Kidney (tissue), 14 donors: ENCODE data around the gene DDX25. TPM values are rescaled to one million over a fixed set of nuclear protein-coding genes. Genes with fewer than 3 reads are reported as not detected.

Source experiments
- DNase-seq, 5 donors: peaks; one replicate each; pipeline ENCODE4 v3.0.0-alpha.2; 2013 to 2020
- FAIRE-seq: peaks from 2 replicates; lab custom pipeline; 2012; peaks lifted over from hg19 to GRCh38; lab: Jason Lieb, UNC
- H3K27ac ChIP-seq, 2 donors: one replicate each; pipeline ENCODE4 v1.7.0; 2013; ENCODE audit warnings: low read depth in 2 of 2, low read length in 2 of 2, inconsistent platforms in 1 of 2
- H3K27me3 ChIP-seq: one replicate; pipeline ENCODE4 v1.7.1; 2013; ENCODE audit warnings: low read length, inconsistent platforms; ENCODE audit not compliant: control insufficient read depth, insufficient read depth
- H3K36me3 ChIP-seq, 3 donors: one replicate each; pipeline versions ENCODE4 v1.7.0 to v1.7.1; 2013; ENCODE audit warnings: low read length in 3 of 3, control low read depth in 1 of 3, inconsistent platforms in 1 of 3; ENCODE audit not compliant: insufficient read depth in 3 of 3, control insufficient read depth in 2 of 3
- H3K4me1 ChIP-seq, 3 donors: one replicate each; pipeline versions ENCODE4 v1.7.0 to v1.7.1; 2013; ENCODE audit warnings: low read length in 3 of 3, inconsistent platforms in 1 of 3, low read depth in 1 of 3; ENCODE audit not compliant: control insufficient read depth in 2 of 3, insufficient read depth in 2 of 3
- H3K4me3 ChIP-seq, 3 donors: one replicate each; pipeline versions ENCODE4 v1.7.0 to v1.8.1; 2013; ENCODE audit warnings: low read length in 3 of 3, control low read depth in 1 of 3, inconsistent platforms in 1 of 3
- H3K9ac ChIP-seq, 3 donors: one replicate each; pipeline versions ENCODE4 v1.7.0 to v1.7.1; 2013; ENCODE audit warnings: low read length in 3 of 3, control low read depth in 1 of 3, inconsistent platforms in 1 of 3
- H3K9me3 ChIP-seq, 3 donors: one replicate each; pipeline versions ENCODE4 v1.7.0 to v1.7.1; 2013; ENCODE audit warnings: low read length in 3 of 3, control low read depth in 1 of 3, inconsistent platforms in 1 of 3; ENCODE audit not compliant: control insufficient read depth in 2 of 3, insufficient read depth in 1 of 3
- intact Hi-C: fragments of 100-400 bp; cut with DNase I; formaldehyde crosslinking; loops from one replicate; pipeline ENCODE4 v1.11.1; 2022
- polyA plus RNA-seq: library from polyadenylated mRNA; stranded (reverse); fragments of 350-450 nt; fragmentation: Illumina TruSeq; extraction: RNeasy Lipid Tissue Mini Kit (QIAGEN cat#74804); gene quantifications from one replicate; pipeline ENCODE4 v1.2.3, GENCODE V29; 2014; ENCODE audit warnings: low read depth, low replicate concordance; ENCODE audit not compliant: insufficient read depth
- total RNA-seq: library from RNA; stranded (reverse); fragmentation: NEBNext Ultra II Directional; extraction: Animal tissue kit (Norgen Biotek cat#: 25700); gene quantifications from one replicate; pipeline ENCODE4 v1.2.1, GENCODE V29; 2021
- TF ChIP-seq, protein P1 (sequence below): IDR thresholded peaks from 3 replicates; pipeline ENCODE4 v1.5.1; 2012; ENCODE audit warnings: mild to moderate bottlenecking, moderate library complexity, borderline replicate concordance; ENCODE audit not compliant: insufficient read depth; ENCODE audit errors: extremely low read depth
- donor health status: control.
- donor health status: control.
- donor health status: control.
- donor health status: control.
- donor health status: control.
- donor health status: DM: yes; HTN: yes; CAD: no.
- donor health status: Normal renal cell carcinoma (clear cell type).

DDX25 gene
- total and polyA plus RNA-seq, 2 donors from 2014 or later = 1.1 to 3.8 TPM

DNA sequence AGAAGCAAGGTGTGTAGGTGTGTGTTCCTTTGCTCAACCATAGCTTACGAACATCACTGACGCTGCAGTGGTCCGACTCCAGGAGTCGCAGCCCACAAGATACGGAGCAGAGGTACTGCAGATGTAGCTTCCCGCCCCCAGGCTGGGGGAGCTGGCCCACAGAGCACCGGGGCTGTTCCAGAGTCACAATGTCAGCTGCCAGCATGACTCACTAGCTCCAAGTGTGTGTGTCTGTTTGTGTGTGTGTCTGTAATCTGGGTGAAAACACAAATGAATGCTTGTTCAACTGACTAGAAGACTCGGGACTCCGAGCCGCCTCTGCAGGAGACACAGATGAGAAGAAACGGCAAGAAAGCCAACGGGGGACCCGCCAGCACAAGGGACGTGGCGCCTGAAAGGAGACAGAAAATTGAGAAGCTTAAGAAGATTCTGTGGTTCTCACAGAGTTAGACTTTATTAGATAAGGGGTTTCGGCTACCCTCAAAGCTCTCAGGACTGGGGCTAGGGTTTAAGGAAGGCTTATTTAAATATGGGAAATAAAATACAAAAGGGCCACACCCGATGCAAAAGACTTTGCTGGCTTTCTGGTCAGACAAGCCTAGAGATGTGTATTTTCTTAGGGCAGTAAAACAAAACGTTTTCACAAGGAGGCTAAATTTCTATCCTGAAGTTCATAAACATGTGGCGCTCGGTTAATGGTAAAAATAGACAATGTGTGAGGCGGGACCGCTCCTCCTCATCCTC is 52.3 kb downstream of the DDX25 start:
- FAIRE-seq (no peak), DNase-seq (no peak)
- Histone ChIP-seq H3K9ac (no peak overlapping the region), H3K4me3 (no peak overlapping the region), H3K36me3 (no peaks in the 10 kb centered on the region), H3K4me1 (no peaks in the 10 kb centered on the region), H3K9me3 (no peaks in the 10 kb centered on the region), H3K27ac (no peak overlapping the region), H3K27me3 (no peaks in the 10 kb centered on the region)
- intact Hi-C loops = no loop called here
- TF ChIP-seq, protein P1, sequence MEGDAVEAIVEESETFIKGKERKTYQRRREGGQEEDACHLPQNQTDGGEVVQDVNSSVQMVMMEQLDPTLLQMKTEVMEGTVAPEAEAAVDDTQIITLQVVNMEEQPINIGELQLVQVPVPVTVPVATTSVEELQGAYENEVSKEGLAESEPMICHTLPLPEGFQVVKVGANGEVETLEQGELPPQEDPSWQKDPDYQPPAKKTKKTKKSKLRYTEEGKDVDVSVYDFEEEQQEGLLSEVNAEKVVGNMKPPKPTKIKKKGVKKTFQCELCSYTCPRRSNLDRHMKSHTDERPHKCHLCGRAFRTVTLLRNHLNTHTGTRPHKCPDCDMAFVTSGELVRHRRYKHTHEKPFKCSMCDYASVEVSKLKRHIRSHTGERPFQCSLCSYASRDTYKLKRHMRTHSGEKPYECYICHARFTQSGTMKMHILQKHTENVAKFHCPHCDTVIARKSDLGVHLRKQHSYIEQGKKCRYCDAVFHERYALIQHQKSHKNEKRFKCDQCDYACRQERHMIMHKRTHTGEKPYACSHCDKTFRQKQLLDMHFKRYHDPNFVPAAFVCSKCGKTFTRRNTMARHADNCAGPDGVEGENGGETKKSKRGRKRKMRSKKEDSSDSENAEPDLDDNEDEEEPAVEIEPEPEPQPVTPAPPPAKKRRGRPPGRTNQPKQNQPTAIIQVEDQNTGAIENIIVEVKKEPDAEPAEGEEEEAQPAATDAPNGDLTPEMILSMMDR = no peak

DNA sequence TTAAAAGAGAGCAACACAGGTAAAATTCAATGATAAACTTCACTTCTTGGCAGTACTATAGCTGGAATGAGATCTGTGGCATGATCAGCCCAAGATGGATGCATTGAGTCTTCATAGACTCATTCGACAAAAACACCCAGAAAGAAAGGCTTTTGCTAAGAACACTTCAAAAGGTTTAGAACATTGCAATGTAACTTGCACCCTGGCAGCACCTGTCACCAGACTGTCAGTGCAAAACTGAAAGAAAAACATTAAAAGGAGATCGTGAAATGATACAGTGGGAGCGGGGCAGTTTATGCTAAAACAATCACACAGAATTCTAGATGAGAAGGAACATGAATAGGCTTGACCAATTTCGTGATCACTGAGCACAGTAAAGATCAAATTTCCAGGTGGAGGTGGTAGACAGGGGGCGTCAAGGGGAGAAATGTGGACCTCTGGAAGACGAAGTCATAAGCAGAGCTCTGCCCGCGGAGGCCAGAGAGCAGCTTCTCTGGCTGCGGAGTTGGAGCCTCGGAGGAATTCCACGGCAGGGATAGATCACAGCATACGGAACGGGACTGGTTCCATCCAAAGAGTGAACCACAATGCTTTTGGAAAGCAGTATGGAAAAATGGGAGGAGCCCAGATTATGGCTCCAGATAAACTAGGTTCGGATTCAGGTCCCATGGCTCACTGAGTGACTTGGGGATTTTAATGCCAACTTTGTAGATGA is 53.5 kb downstream of the DDX25 start:
- FAIRE-seq = no peak
- Histone ChIP-seq H3K9ac (no peak overlapping the region), H3K9me3 (no peaks in the 10 kb centered on the region), H3K36me3 (no peaks in the 10 kb centered on the region), H3K27me3 (no peaks in the 10 kb centered on the region), H3K4me1 (no peaks in the 10 kb centered on the region), H3K4me3 (no peak overlapping the region), H3K27ac (no peak overlapping the region)
- intact Hi-C loops = no loop called here
- no peak for DNase-seq
- TF ChIP-seq, protein P1 = no peak

DNA sequence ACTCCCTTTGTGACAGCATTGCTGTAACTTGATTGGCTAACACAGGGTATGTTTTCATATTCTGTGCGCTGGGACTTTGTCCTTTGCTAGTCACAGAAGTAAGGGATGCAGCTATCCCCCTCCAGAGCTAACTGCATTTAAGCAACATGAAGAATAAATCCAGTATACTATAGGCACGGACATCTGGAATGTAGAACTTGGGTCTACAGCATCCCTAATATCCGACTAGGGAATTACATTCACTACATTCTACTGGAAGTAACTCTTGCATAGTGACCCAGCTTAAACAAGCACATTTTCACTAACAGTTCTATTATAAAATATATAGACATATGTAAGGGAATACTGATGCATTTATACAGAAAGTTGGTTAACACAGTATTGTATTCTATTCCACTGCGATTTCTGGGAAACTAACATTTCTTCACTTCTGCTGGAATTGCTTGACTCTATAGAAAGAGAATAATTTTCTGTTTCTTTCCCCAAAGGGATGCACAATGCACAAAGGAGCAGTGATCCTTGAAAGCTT is 54.6 kb downstream of the DDX25 start:
- Histone ChIP-seq H3K36me3 (no peaks in the 10 kb centered on the region), H3K27me3 (no peaks in the 10 kb centered on the region), H3K4me3 (no peak overlapping the region), H3K9me3 (no peaks in the 10 kb centered on the region), H3K27ac (no peak overlapping the region), H3K4me1 (no peaks in the 10 kb centered on the region), H3K9ac (no peak overlapping the region)
- TF ChIP-seq, protein P1 = no peak
- FAIRE-seq (no peak), DNase-seq (no peak)
- intact Hi-C loops = no loop called here
